IPS DF 6.9 (cell line): ENCODE measurements around the gene SLC22A31.
"Not testable (repeated sequence)": the region's sequence is repeated elsewhere in the genome, so short reads cannot be mapped to it uniquely, and the experiment has no call there.

Experiments used
- DNase-seq: peaks from one replicate; pipeline ENCODE4 v3.0.0-alpha.2; 2013; ENCODE audit warnings: low read depth, low spot score
- H3K27ac ChIP-seq: one replicate; pipeline ENCODE4 v1.5.1; 2013; ENCODE audit warnings: low read length, control low read depth
- H3K27me3 ChIP-seq: 2 replicates; pipeline ENCODE4 v1.6.1; 2013; ENCODE audit warnings: mild to moderate bottlenecking, low read length; ENCODE audit not compliant: control insufficient read depth, insufficient read depth
- H3K36me3 ChIP-seq: 2 replicates; pipeline ENCODE4 v1.6.1; 2013; ENCODE audit warnings: low read length; ENCODE audit not compliant: control insufficient read depth, insufficient read depth
- H3K4me1 ChIP-seq: 2 replicates; pipeline ENCODE4 v1.6.1; 2013; ENCODE audit warnings: low read length; ENCODE audit not compliant: control insufficient read depth, insufficient read depth
- H3K4me3 ChIP-seq: 2 replicates; pipeline ENCODE4 v1.5.1; 2013; ENCODE audit warnings: mild to moderate bottlenecking, low read length
- H3K9me3 ChIP-seq: 2 replicates; pipeline ENCODE4 v1.6.1; 2013; ENCODE audit warnings: low read length, inconsistent platforms; ENCODE audit not compliant: control insufficient read depth, insufficient read depth
- WGBS: extraction: QIAGEN DNeasy Blood & Tissue Kit; methylation state at CpG from one replicate; pipeline ENCODE4 v1.1.7; 2013; ENCODE audit warnings: mixed read lengths, missing lambda C conversion rate; ENCODE audit not compliant: insufficient read length, insufficient coverage; 5-methylcytosine and 5-hydroxymethylcytosine counted together

Gene SLC22A31

DNA sequence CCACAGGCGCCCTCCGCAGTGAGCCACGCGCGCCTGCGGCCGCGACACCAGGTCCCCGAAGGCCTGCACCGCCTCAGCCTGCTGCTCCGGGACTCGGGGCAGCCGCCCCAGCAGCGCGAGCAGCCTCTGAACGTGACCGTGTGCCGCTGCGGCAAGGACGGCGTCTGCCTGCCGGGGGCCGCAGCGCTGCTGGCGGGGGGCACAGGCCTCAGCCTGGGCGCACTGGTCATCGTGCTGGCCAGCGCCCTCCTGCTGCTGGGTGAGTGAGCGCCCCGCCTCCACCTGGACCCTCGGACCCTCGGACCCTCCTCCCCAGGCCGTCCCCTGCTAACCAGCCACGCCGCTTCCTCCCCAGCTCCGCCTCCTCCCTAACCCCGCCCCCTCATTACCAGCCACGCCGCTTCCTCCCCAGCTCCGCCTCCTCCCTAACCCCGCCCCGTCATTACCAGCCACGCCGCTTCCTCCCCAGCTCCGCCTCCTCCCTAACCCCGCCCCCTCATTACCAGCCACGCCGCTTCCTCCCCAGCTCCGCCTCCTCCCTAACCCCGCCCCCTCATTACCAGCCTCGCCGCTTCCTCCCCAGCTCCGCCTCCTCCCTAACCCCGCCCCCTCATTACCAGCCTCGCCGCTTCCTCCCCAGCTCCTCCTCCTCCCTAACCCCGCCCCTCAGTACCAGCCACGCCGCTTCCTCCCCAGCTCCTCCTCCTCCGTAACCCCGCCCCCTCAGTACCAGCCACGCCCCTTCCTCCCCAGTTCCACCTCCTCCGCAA lies 8.0 kb downstream of the SLC22A31 start:
- WGBS, result no CpG with 5 or more reads among the region's 63 CpGs
- DNase-seq, H3K27ac ChIP-seq, H3K9me3 ChIP-seq, H3K4me1 ChIP-seq, H3K36me3 ChIP-seq, H3K27me3 ChIP-seq: not testable (repeated sequence)
- peak overlapping the region; percentile 53; the same call in 1 of the 2 replicates for H3K4me3 ChIP-seq

DNA sequence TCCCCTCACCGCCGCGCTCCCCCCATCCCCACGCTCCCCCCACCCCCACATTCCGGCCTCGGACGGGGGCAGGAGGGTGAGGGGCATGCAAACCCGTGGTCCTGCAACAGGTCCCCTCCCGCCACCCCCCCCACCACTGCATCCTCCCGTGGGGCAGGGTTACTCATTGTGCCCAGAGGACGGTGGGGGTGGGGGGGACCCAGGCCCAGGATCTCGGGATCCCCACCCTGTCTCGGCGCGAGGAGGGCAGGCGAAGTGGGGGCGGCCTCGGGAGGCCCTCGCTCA lies 8.5 kb downstream of the SLC22A31 start:
- WGBS, result no CpG with 5 or more reads among the region's 19 CpGs
- Histone ChIP-seq H3K4me1 (peaks cover 4% of the 10 kb centered on the region), H3K27me3 (no peaks in the 10 kb centered on the region), H3K9me3 (no peaks in the 10 kb centered on the region), H3K36me3 (no peaks in the 10 kb centered on the region; the same call in 1 of the 2 replicates), H3K27ac (no peak overlapping the region), H3K4me3 (peak overlapping the region; percentile 53; the same call in 1 of the 2 replicates)
- DNase-seq, result no peak

DNA sequence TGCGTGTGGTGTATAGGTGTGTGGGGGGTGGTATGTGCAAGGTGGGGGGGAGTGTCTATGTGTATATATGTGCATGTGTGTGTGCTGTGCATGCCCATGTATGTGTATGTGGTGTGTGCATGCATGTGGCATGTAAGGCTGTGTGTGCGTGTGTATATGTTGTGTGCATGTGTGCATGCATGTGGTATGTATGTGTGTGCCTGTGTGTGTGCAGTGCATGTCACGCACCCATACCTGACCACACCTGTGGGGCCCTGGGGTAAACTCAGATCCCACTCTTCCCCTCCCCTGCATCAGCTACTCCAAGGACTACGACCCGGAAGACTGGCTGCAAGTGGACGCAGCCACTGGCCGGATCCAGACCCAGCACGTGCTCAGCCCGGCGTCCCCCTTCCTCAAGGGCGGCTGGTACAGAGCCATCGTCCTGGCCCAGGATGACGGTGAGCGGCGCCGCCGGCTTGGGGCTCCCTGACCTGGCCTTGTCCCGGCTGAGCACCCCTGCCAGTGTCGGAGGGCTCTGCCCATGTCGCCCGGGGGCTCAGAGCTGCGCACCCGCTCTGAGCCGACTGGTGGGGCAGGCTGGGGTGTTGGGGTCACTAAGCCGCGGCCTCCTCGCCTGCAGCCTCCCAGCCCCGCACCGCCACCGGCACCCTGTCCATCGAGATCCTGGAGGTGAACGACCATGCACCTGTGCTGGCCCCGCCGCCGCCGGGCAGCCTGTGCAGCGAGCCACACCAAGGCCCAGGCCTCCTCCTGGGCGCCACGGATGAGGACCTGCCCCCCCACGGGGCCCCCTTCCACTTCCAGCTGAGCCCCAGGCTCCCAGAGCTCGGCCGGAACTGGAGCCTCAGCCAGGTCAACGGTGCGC lies 9.1 kb downstream of the SLC22A31 start:
- no peak overlapping the region; the same call in 1 of the 2 replicates for H3K4me3 ChIP-seq
- DNase-seq, result no peak
- WGBS, result no CpG with 5 or more reads among the region's 44 CpGs
- H3K4me1 ChIP-seq, result peaks cover 4% of the 10 kb centered on the region
- no peaks in the 10 kb centered on the region for H3K27me3 ChIP-seq
- no peaks in the 10 kb centered on the region for H3K9me3 ChIP-seq
- no peak overlapping the region for H3K27ac ChIP-seq
- H3K36me3 ChIP-seq, result no peaks in the 10 kb centered on the region; the same call in 1 of the 2 replicates

- no peak for DNase-seq
- no peak overlapping the region for H3K4me3 ChIP-seq
- H3K9me3 ChIP-seq, result no peaks in the 10 kb centered on the region
- H3K36me3 ChIP-seq, result no peaks in the 10 kb centered on the region; the same call in 1 of the 2 replicates
- H3K27me3 ChIP-seq, result no peaks in the 10 kb centered on the region
- peaks cover 4% of the 10 kb centered on the region for H3K4me1 ChIP-seq
- WGBS, result no CpG with 5 or more reads among the region's 28 CpGs
- no peak overlapping the region for H3K27ac ChIP-seq
Measured at GRCh38 chr16:89190150-89190958, 10.0 kb downstream of the SLC22A31 start.

- Histone ChIP-seq H3K27ac (no peak overlapping the region), H3K4me1 (peaks cover 4% of the 10 kb centered on the region), H3K9me3 (no peaks in the 10 kb centered on the region), H3K27me3 (no peaks in the 10 kb centered on the region), H3K36me3 (no peaks in the 10 kb centered on the region; the same call in 1 of the 2 replicates), H3K4me3 (no peak overlapping the region)
- WGBS, result no CpG with 5 or more reads among the region's 14 CpGs
- no peak for DNase-seq
Measured at GRCh38 chr16:89189358-89190025, 10.8 kb downstream of the SLC22A31 start.

GRCh38 chr16:89188471-89189357 lies 11.6 kb downstream of the SLC22A31 start:
- H3K27ac ChIP-seq, H3K36me3 ChIP-seq, H3K27me3 ChIP-seq, DNase-seq, H3K9me3 ChIP-seq, H3K4me3 ChIP-seq, H3K4me1 ChIP-seq: not testable (repeated sequence)
- WGBS, result no CpG with 5 or more reads among the region's 25 CpGs

GRCh38 chr16:89187770-89188392 lies 12.5 kb downstream of the SLC22A31 start:
- DNase-seq, result no peak
- Histone ChIP-seq H3K27me3 (no peaks in the 10 kb centered on the region), H3K4me1 (peaks cover 4% of the 10 kb centered on the region), H3K4me3 (no peak overlapping the region), H3K9me3 (no peaks in the 10 kb centered on the region), H3K27ac (no peak overlapping the region), H3K36me3 (no peaks in the 10 kb centered on the region; the same call in 1 of the 2 replicates)
- no CpG with 5 or more reads among the region's 19 CpGs for WGBS

GRCh38 chr16:89187032-89187769 lies 13.1 kb downstream of the SLC22A31 start:
- Histone ChIP-seq H3K27me3 (no peaks in the 10 kb centered on the region), H3K36me3 (no peaks in the 10 kb centered on the region; the same call in 1 of the 2 replicates), H3K4me1 (peaks cover 3% of the 10 kb centered on the region), H3K27ac (no peak overlapping the region), H3K9me3 (no peaks in the 10 kb centered on the region), H3K4me3 (no peak overlapping the region)
- WGBS, result no CpG with 5 or more reads among the region's 19 CpGs
- no peak for DNase-seq
